ENCODE measurements around the gene CDK14.

CDK14 gene

GRCh38 chr7:91088691-91089090 is 492.6 kb downstream of the CDK14 start:
- Histone ChIP-seq H3K9me3 (ENCODE audit: insufficient read depth, low read depth, low read length) (no peaks in the 10 kb centered on the region), H2AFZ (ENCODE audit: low read length) (no peak overlapping the region), H3K9ac (ENCODE audit: low read depth, low read length, poor library complexity, severe bottlenecking) (no peak overlapping the region), H3K4me3 (ENCODE audit: low read length, poor library complexity, severe bottlenecking) (no peak overlapping the region), H3K4me1 (ENCODE audit: insufficient read depth, low read length, poor library complexity, severe bottlenecking) (no peaks in the 10 kb centered on the region), H3K9me2 (replicated peaks; ENCODE audit: low read depth, low read length) (no peaks in the 10 kb centered on the region), H3F3A (ENCODE audit: low read depth) (no peaks in the 10 kb centered on the region), H4K20me1 (ENCODE audit: insufficient read depth, low read length, poor library complexity, severe bottlenecking) (no peaks in the 10 kb centered on the region), H3K27me3 (ENCODE audit: insufficient read depth, low read length, poor library complexity, severe bottlenecking) (no peaks in the 10 kb centered on the region), H3K4me2 (ENCODE audit: low read depth, low read length, poor library complexity, severe bottlenecking) (no peak overlapping the region), H3K36me3 (ENCODE audit: insufficient read depth, low read length) (no peaks in the 10 kb centered on the region), H3K79me2 (ENCODE audit: insufficient read depth, low read length) (no peaks in the 10 kb centered on the region)
- TF ChIP-seq EZH2phosphoT487 (IDR thresholded peaks at IDR 0.05; ENCODE audit: borderline replicate concordance) (no peak), CTCF (conservative IDR thresholded peaks at IDR 0.05; ENCODE audit: low read length) (no peak)

GRCh38 chr7:91089382-91089963 is 493.4 kb downstream of the CDK14 start:
- Histone ChIP-seq H4K20me1 (ENCODE audit: insufficient read depth, low read length, poor library complexity, severe bottlenecking) (no peaks in the 10 kb centered on the region), H3K9me2 (replicated peaks; ENCODE audit: low read depth, low read length) (no peaks in the 10 kb centered on the region), H3K9me3 (ENCODE audit: insufficient read depth, low read depth, low read length) (no peaks in the 10 kb centered on the region), H3K79me2 (ENCODE audit: insufficient read depth, low read length) (no peaks in the 10 kb centered on the region), H3K9ac (ENCODE audit: low read depth, low read length, poor library complexity, severe bottlenecking) (no peak overlapping the region), H3K27me3 (ENCODE audit: insufficient read depth, low read length, poor library complexity, severe bottlenecking) (no peaks in the 10 kb centered on the region), H3F3A (ENCODE audit: low read depth) (no peaks in the 10 kb centered on the region), H2AFZ (ENCODE audit: low read length) (peak overlapping the region; percentile 88), H3K36me3 (ENCODE audit: insufficient read depth, low read length) (no peaks in the 10 kb centered on the region), H3K4me1 (ENCODE audit: insufficient read depth, low read length, poor library complexity, severe bottlenecking) (no peaks in the 10 kb centered on the region), H3K4me2 (ENCODE audit: low read depth, low read length, poor library complexity, severe bottlenecking) (peak overlapping the region; percentile 55), H3K4me3 (ENCODE audit: low read length, poor library complexity, severe bottlenecking) (peak overlapping the region; percentile 56)
- TF ChIP-seq CTCF (conservative IDR thresholded peaks at IDR 0.05; ENCODE audit: low read length) (peak; percentile 97), EZH2phosphoT487 (IDR thresholded peaks at IDR 0.05; ENCODE audit: borderline replicate concordance) (no peak)

GRCh38 chr7:91090684-91091083 is 494.6 kb downstream of the CDK14 start:
- no peaks in the 10 kb centered on the region for H3K4me1 ChIP-seq (ENCODE audit: insufficient read depth, low read length, poor library complexity, severe bottlenecking)
- H4K20me1 ChIP-seq (ENCODE audit: insufficient read depth, low read length, poor library complexity, severe bottlenecking) = no peaks in the 10 kb centered on the region
- H2AFZ ChIP-seq (ENCODE audit: low read length) = no peak overlapping the region
- H3K36me3 ChIP-seq (ENCODE audit: insufficient read depth, low read length) = no peaks in the 10 kb centered on the region
- no peak overlapping the region for H3K4me2 ChIP-seq (ENCODE audit: low read depth, low read length, poor library complexity, severe bottlenecking)
- no peaks in the 10 kb centered on the region for H3F3A ChIP-seq (ENCODE audit: low read depth)
- H3K4me3 ChIP-seq (ENCODE audit: low read length, poor library complexity, severe bottlenecking) = no peak overlapping the region
- H3K27me3 ChIP-seq (ENCODE audit: insufficient read depth, low read length, poor library complexity, severe bottlenecking) = no peaks in the 10 kb centered on the region
- no peaks in the 10 kb centered on the region for H3K79me2 ChIP-seq (ENCODE audit: insufficient read depth, low read length)
- no peaks in the 10 kb centered on the region for H3K9me3 ChIP-seq (ENCODE audit: insufficient read depth, low read depth, low read length)
- TF ChIP-seq EZH2phosphoT487 (IDR thresholded peaks at IDR 0.05; ENCODE audit: borderline replicate concordance) (no peak), CTCF (conservative IDR thresholded peaks at IDR 0.05; ENCODE audit: low read length) (no peak)
- H3K9ac ChIP-seq (ENCODE audit: low read depth, low read length, poor library complexity, severe bottlenecking) = no peak overlapping the region
- no peaks in the 10 kb centered on the region for H3K9me2 ChIP-seq (replicated peaks; ENCODE audit: low read depth, low read length)

Measured in Loucy (cell line).